Measurements from ENCODE around the gene SYCE1. TPM values are rescaled to one million over a fixed set of nuclear protein-coding genes. Genes with fewer than 3 reads are reported as not detected.
"Not testable (repeated sequence)": the region's sequence is repeated elsewhere in the genome, so short reads cannot be mapped to it uniquely, and the experiment has no call there.

SYCE1 gene, protein sequence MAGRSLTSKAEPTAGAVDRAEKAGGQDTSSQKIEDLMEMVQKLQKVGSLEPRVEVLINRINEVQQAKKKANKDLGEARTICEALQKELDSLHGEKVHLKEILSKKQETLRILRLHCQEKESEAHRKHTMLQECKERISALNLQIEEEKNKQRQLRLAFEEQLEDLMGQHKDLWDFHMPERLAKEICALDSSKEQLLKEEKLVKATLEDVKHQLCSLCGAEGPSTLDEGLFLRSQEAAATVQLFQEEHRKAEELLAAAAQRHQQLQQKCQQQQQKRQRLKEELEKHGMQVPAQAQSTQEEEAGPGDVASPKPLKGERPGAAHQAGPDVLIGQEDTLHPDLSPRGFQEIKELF
- polyA plus RNA-seq: 1 to 10 TPM; 1.4 to 5.4 (median 2.2) TPM

DNA sequence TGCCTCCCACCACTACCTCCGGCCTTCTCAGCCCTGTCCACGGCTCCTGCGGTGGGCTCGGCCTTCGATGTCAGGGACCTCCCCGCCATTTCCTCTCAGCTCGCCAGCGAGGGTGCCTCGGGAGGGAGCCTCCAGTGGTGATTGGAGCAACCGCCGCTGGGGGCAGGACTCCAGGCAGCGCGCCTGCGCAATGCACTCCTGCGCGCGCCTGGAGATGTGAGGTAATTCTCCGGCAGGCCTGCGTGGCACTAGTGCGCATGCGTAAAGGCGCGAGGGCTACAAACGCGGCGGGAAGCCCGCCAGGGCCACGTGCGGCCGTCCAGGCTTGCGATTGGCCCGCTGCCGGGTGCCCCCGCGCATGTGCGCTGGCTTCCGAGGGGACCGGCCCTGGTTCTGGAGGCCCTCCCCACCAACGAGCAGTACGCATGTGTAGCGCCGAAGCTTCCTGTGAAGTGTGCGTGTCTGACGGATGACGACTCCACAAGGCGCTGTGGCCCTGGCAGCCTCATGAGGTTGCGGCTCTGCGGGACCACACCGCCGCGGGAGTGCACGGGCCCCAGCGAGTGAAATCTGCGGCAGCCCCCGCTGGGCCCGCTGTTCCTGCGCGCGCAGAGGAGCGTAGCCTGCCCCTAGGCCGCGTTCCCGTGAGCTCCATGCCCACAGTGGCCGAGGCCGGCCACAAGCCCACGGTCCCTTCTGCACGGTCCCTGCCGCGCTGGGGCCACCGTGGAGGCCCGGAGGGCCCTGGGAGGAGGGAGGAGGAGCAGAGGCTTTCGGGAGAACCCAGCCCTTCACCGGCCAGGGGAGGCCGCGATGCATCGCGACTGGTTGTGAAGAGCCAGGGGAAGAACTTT, at the start of gene SYCE1:
SYCE1 (minus strand) TSS at position 143 of the 854 bp plus-strand sequence; CDS start at position 89, 54 bp downstream.
- 62 to 63% (median 63%) methylated on average over 77 of the region's 77 CpGs for WGBS, 3 donors
- no peak within 1 kb of the TSS for H3K27ac ChIP-seq (ENCODE audit: low read depth, low read length)

DNA sequence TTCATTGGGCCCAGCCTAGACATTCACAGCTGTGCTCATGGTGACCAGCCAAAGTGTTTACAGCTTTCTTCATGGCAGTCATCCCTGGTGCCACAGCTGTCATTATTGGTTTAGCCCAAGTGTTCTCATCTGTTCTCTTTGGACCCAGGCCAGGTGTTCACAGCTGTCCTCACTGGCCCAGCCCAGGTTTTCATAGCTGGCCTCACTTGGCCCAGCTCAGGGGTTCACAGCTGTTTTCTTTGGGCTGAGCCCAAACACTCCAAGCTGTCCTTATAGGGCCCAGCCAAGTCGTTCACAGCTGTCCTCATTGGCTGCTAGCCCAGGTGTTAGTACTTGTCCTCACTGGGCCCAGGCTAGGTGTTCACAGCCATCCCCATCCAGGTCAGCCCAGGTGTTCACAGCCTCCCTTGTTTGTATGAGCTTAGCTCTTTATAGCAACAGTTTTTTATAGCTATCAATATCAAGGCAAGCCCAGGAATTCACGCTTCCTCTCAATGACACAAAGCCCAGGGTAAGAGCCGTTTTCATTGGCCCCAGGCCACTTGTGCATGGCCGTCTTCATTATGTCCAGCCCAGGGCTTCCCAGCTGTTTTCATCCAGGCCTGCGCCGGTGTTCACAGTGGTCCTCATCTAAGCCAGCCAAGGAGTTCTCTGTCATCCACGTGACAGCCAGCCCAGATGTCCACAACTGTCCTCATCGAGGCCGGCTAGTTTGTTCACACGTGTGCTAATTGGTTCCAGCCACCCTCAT, 49.6 kb upstream of the SYCE1 start:
- no peak overlapping the region for H3K27ac ChIP-seq (ENCODE audit: low read depth, low read length)
- WGBS, 3 donors: 80 to 84% (median 82%) methylated on average over 10 of the region's 10 CpGs

DNA sequence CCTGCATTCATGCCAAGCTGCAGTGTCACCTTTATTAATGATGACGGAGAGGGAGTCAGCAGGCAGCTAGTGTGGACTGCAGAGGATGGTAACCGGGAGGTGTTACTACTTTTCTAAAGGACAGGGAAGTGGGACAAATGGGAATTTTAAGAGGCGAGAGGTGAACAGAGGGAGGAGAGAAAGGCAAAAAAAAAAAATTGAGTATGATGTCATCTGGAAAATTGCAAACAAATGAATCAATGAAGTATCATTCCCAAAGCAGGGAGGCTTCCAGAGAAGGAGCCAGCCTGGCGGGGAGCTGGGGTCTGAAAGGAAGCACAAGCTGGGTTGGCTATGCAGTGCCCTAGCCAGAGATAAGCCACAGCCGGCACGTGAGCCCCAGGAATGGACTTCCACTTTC, 48.3 kb upstream of the SYCE1 start:
- 61 to 83% (median 67%) methylated on average over 6 of the region's 6 CpGs for WGBS, 3 donors
- H3K27ac ChIP-seq (ENCODE audit: low read depth, low read length): no peak overlapping the region

DNA sequence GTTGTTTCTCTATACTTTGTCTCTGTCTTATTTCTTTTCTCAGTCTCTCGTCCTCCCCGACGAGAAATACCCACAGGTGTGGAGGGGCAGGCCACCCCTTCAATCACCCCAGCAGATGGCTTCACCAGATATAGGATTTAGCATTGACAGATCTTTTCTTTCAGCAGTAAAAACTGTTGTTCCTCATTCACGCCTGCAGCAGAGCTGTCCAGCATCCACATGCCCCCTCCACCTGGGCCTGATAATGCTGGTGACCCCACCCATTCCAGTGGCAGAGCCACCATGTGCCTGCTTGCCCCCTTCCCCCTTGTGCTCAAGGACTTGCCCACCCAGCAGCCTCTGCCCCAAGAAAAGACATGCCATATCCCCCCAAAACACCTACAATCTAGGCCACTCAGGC, 45.7 kb upstream of the SYCE1 start:
- 45 to 55% (median 47%) methylated on average over 4 of the region's 4 CpGs for WGBS, 3 donors
- H3K27ac ChIP-seq (ENCODE audit: low read depth, low read length): no peak overlapping the region

DNA sequence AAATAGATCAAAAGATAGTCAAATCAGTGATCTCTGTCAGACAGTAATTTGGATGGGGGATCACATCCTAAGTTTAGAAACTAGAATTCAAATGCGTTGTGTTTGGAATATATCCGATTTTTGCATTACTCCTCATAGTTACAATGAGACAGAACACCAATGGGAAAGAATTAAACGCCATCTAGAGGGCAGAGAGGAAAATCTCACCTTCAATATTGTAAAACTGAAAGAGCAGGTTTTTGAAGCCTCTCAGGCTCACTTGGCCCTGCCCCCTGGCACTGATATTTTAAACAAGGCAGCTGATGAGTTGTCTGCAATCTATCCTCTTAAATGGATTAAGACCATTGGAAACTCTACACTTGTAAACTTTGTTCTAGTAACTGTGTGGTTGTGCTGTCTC, 43.5 kb upstream of the SYCE1 start:
- H3K27ac ChIP-seq (ENCODE audit: low read depth, low read length): no peak overlapping the region
- 4 to 37% (median 10%) methylated on average over 3 of the region's 3 CpGs for WGBS, 3 donors

DNA sequence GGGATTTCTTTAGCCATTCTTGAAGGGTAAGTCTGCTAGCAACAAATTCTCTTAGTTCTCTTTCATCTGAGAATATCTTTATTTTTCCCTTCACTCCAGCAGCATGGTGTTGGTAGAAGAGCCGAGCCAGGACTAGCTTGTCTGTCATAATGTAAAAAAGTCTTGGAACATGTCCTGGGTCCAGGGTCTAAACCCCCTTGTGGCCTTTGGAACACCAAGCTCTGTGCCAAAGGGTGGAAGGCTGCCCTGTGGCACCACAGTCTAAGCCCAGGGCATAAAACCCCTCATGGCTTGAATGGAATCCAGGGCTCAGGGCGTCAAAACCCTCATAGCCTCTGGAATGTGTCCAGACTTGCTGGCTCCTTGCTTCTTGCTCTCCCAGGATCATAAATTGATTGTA, 38.1 kb upstream of the SYCE1 start:
- WGBS, 3 donors: 65 to 70% (median 69%) methylated on average over 2 of the region's 2 CpGs
- H3K27ac ChIP-seq (ENCODE audit: low read depth, low read length): not testable (repeated sequence)

DNA sequence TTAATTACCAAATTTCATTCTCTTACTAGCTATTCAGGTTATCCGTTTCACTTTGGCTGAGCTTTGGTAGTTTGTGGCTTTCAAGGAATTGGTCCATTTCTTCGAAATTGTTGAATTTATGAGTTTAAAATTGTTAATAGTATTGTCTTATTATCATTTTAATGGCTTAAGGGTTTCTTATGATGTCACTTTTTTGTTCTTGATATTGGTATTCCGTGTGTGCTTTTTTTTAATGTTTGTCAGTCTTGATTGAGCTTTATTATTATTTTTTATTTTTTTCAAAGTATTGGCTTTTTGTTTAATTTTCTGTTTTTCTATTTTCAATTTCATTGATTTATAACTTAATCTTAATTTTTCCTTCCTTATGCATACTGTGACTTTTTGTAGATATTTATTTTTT, 35.3 kb upstream of the SYCE1 start:
- WGBS, 3 donors: 53 to 68% (median 65%) methylated on average over 3 of the region's 3 CpGs
- no peak overlapping the region for H3K27ac ChIP-seq (ENCODE audit: low read depth, low read length)

DNA sequence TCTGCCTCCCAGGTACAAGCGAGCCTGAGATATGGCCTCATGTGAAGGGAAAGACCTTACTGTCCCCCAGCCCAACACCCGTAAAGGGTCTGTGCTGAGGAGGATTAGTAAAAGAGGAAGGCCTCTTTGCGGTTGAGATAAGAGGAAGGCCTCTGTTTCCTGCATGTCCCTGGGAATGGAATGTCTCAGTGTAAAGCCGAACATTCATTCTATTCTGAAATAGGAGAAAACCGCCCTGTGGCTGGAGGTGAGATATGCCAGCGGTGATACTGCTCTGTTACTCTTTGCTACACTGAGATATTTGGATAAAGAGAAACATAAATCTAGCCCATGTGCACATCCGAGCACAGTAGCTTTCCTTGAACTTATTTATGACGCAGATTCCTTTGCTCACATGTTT, 34.5 kb upstream of the SYCE1 start:
- H3K27ac ChIP-seq (ENCODE audit: low read depth, low read length): not testable (repeated sequence)
- WGBS, 3 donors: 52 to 70% (median 53%) methylated on average over 8 of the region's 8 CpGs

DNA sequence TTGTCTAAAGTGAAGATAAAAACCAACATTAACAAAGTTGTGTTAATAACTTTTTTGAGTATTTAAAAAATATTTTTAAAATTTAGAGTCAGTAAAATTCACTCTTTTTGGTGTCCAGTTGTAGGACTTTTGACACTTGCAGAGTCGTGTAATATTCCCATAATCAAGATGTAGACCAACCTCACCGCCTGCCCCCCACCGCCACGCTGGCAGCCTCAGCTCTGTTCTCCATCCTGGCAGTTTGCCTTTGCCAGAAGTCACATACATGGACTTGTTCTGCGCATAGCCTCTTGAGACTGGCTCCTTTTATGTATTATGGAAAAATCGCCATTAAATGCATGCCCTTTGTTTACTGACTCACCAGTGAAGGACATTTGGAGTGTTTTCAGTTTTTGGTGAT, 27.3 kb upstream of the SYCE1 start:
- 64 to 80% (median 76%) methylated on average over 6 of the region's 6 CpGs for WGBS, 3 donors
- no peak overlapping the region for H3K27ac ChIP-seq (ENCODE audit: low read depth, low read length)

DNA sequence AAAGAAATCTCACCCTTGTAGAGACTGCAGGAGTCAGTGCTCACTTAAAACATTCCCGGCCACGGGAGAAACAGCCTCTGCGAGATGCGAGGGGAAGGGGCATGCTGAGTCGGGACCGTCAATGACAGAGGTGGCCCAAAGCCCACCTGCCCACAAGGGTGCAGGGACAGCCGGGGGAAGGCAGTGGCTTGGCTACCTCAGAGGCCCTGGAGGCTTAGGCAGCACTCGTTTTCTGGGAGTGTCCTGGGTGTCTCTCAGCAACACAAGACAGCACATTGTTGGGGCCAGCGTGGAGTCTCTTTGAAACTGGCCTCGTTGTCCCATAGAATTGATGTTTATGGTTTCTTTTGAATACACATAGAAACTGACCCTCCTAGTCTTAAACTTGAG, 25.6 kb upstream of the SYCE1 start:
- WGBS, 3 donors: 74 to 81% (median 78%) methylated on average over 10 of the region's 10 CpGs
- H3K27ac ChIP-seq (ENCODE audit: low read depth, low read length): no peak overlapping the region

DNA sequence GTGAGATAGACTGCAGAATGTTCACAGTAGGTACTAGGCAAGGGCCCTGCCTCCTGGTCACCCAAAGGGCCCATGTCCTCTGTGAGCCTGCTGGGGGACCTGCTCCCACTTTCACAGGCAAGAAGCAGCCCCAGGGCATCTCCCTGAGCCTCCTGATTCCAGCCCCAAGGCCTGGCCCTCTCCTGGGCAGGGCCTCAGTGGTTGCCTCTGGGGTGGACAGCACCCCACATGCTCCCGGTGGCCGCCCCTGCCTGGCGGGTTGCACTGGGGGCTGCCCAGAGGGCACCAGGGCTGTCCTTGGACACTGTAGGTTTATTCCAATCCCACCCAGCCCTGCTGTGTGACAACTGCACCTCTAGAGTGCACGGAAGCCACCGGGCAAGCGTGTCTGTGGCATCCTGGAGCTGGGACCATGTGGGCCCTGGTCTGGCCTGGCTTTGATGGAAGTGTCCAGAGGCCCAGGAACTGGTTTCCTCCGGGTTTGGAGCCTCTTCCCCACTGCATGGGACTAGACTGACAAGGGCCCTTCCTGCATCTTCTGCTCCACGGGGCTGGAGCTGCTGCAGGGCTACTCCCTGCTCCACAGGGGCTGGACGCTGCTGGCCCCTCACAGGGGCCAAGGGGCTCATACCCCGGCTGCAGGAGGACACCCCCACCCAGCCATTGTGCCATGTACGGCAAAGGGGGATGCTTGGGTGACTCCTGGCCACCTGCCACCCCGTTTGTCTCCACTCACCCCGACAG, 25.0 kb upstream of the SYCE1 start:
- H3K27ac ChIP-seq (ENCODE audit: low read depth, low read length): no peak overlapping the region
- 62 to 75% (median 75%) methylated on average over 13 of the region's 13 CpGs for WGBS, 3 donors

DNA sequence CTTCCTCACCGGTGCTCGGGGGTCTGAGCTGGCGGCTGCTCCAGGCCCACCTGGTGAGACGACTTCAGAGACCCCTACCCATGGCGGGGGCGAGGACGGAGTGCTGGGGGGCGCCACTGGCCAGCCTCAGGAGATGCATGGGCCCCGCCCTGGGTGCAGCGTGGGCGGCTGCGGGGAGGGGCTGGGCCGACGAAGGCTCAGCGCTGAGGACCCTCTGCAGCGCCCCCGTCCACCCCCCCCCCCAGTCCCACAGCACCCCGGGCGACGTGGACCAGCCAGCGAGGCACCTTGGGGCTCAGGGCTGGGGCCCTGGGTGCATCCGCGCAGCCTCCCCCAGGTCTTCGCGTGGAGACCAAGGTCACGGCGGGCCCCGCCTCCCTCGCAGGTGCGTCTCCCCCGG, 11.7 kb upstream of the SYCE1 start:
- not testable (repeated sequence) for H3K27ac ChIP-seq (ENCODE audit: low read depth, low read length)
- 78 to 100% (median 87%) methylated on average over 3 to 16 of the region's 31 CpGs for WGBS, 3 donors

DNA sequence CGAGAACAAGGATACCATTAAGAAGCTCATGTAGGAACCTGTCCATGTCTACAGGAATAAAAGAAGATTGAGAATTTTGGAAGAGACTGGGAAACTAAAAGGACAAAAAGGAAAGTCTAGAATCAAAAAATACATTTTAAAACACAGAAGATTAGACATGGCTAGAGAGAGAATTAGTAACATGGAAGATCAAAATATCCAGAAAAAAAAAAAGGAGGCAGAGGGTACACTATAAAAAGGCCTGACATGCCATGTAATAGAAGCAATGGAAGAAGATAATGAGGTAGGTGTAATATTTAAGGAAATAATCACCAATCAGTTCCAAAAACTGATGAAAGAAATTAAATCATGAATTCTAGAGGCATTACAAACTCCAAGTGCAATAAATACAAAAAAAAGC, 8.1 kb upstream of the SYCE1 start:
- 75 to 84% (median 78%) methylated on average over 1 of the region's 1 CpG for whole genome bisulfite sequencing, 3 donors
- not testable (repeated sequence) for H3K27ac ChIP-seq (ENCODE audit: low read depth, low read length)

DNA sequence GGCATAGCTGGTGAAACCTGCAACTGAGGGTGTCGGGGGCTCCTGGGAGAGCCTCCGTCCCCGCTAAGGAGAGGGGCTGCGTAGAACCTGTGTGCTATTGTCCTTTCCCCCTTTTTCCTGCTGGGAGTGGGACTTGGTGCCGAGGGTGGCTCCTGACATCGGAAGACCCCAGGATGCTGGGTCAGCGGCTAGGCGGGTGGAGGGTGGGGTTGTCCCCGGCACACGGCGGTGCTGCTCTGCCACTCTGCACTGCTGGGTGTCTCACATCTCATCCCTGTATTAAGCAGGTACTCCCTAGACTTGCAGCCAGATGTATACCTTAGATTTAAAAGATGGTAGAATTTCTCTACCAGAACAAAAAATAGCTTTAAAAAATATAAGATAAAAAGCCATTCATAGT, 6.7 kb upstream of the SYCE1 start:
- WGBS, 3 donors: 85 to 93% (median 92%) methylated on average over 11 of the region's 11 CpGs
- H3K27ac ChIP-seq (ENCODE audit: low read depth, low read length): not testable (repeated sequence)

DNA sequence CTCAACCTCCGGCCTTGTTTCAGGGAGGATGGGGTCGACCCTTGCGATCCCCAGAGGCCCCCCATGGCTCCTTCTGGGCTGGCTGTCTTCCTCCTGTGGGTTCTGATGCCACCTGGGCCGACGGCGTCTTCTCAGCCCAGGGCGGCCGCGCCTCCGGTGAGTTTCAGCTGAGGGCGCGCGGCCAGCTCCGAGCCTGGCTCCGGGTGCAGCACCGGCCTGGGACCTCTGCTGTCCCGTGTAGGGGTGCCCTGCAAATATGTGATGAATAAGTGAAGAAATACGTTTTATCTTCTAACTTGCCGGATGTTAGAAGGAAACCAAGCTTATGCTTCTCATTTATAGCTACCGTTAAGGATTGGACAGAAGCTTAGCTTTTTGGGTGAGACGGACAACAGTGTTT, 4.4 kb upstream of the SYCE1 start:
- 45 to 63% (median 47%) methylated on average over 11 to 17 of the region's 21 CpGs for WGBS, 3 donors

DNA sequence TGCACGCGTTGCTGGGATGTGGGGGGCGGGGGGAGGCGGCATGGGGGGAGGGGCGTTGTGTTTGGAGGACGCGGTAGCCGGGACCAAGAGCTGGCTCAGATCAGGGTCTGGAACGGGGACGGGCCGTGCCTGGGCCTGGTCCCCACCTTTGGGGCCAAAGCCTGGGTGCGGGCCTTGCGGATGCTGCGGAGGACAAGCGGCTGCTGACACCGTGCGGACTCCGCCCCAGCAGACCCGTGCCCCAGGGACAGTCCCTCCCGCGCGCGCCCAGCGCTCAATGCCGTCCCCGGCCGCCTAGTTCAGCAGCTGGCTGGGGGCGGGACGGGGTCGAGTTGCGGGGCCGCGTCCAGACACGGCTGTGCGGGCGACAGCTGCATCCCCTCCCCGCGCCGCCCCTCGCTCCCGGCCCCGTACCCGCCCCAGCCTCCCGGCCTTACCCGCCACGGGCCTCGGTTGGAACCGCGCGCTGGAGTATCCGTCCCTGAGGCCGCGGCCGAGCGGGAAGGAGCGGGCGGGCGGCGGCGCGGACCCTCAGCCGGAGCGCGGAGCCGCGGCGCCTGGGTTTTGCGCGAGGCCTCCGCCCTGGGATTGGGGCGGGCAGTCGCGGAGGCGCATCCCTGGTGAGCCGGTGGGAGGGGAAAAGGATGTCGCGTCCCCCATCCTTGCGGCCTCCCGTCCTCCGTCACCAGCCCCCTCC, 3.6 kb upstream of the SYCE1 start:
- 12 to 32% (median 25%) methylated on average over 9 to 13 of the region's 80 CpGs for WGBS, 3 donors
- H3K27ac ChIP-seq (ENCODE audit: low read depth, low read length): not testable (repeated sequence)

More for the DNA sequence above, 4.4 kb upstream of the SYCE1 start:
- not testable (repeated sequence) for H3K27ac ChIP-seq (ENCODE audit: low read depth, low read length)

DNA sequence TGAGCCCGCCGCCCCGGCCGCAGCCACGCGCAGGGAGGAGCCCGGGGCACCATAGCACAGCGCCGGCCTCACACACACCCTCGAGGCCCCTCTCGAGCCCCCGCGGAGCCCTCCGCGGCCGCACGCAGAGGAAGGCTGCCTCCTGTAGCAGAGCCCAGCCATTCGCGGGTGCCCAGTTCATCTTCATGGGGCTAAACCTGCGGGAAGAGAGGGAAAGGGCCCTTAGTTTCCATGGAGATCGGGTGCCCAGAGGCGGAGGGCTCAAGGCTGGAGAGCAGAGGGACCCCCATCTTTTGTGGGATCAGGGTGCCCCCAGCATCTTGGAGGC, 2.9 kb upstream of the SYCE1 start:
- no peak overlapping the region for H3K27ac ChIP-seq (ENCODE audit: low read depth, low read length)
- WGBS, 3 donors: 83 to 91% (median 90%) methylated on average over 22 of the region's 22 CpGs

All from adipose tissue (tissue), 3 donors.